Neutrophil (primary cell): ENCODE data around the gene C1orf52.

Experiments
- H3K27ac ChIP-seq: fragments of 200-600 bp; sonication (generic); 2 replicates; pipeline ENCODE4 v1.5.1; 2016; ENCODE audit warnings: mild to moderate bottlenecking, moderate library complexity
- H3K27me3 ChIP-seq: fragments of 200-600 bp; sonication (generic); 2 replicates; pipeline ENCODE4 v1.6.0; 2016; ENCODE audit warnings: mild to moderate bottlenecking
- H3K36me3 ChIP-seq: fragments of 200-600 bp; sonication (generic); 2 replicates; pipeline ENCODE4 v1.5.1; 2017
- H3K4me1 ChIP-seq, 2 experiments: fragments of 200-600 bp in 1 of 2; sonication (generic) in 1 of 2; 1 replicate in 1 of 2; 2 replicates in 1 of 2; pipeline versions ENCODE4 v1.5.1 to v1.6.1; 2013 to 2016; ENCODE audit warnings: low read depth in 1 of 2, low read length in 1 of 2, mild to moderate bottlenecking in 1 of 2, moderate library complexity in 1 of 2; ENCODE audit not compliant: control insufficient read depth in 1 of 2, insufficient read depth in 1 of 2
- H3K4me3 ChIP-seq, 2 experiments: fragments of 200-600 bp in 1 of 2; sonication (generic) in 1 of 2; 1 replicate in 1 of 2; 2 replicates in 1 of 2; pipeline ENCODE4 v1.5.1; 2013 to 2016; ENCODE audit warnings: low read depth in 1 of 2, low read length in 1 of 2, mild to moderate bottlenecking in 1 of 2, moderate library complexity in 1 of 2
- H3K9me3 ChIP-seq: fragments of 200-600 bp; sonication (generic); 2 replicates; pipeline ENCODE4 v1.5.1; 2016
- TF ChIP-seq, protein P1 (sequence below): fragments of 200-600 bp; sonication (generic); IDR thresholded peaks from 2 replicates; pipeline ENCODE4 v1.5.1; 2016; ENCODE audit warnings: antibody characterized with exemption

Gene C1orf52

DNA sequence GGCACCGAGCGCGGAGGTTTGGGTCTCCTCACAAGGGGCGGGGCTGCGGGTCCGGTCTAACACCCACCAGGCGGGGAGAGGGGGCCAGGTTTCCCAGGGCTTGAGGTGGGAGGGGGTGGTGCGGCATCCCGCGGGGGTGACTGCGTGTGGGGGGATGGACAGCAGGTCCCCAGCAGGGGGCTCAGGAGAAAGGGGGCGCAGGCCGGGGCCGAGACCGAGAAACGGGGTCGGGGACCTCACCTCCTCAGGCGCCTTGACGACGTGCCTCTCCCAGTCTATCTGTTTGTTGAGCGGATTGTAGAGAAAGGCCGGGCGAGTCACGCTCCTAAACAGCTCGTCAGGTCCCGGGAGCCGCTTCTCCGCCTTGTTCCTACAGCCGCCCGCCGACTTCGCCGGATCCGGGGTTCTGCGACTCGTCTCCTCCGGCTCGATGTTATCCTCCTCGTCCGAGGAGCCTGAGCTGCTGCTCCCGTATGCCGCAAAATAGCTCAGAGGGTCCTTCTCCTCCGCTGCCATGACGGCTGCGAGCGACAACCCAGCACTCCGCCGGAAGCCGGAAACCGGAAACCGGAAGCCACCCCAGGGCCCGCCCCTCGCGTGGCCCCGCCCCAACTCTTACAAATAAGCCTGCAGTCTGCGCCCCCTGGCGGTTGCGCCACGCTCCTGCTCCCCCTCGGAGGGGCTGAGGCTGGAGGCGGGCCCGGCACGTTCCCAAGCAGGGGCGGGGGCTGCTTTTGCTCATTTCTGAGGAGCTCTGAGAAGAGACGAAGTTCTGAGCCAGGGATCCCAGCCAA is at the start of gene C1orf52:
TSS of gene C1orf52 (minus strand) at position 545 of the 794 bp plus-strand sequence. CDS start at position 516, 29 bp downstream.
- H3K4me3 ChIP-seq, result peak within 1 kb of the TSS; percentile 90 to 96
- H3K4me1 ChIP-seq, result peaks cover 16 to 18% of the 10 kb centered on the region in 2 experiments
- peak within 1 kb of the TSS; percentile 84 for H3K27ac ChIP-seq
- H3K36me3 ChIP-seq, result peaks cover 40% of the 10 kb centered on the region
- H3K9me3 ChIP-seq, result no peaks in the 10 kb centered on the region
- TF ChIP-seq, protein P1, sequence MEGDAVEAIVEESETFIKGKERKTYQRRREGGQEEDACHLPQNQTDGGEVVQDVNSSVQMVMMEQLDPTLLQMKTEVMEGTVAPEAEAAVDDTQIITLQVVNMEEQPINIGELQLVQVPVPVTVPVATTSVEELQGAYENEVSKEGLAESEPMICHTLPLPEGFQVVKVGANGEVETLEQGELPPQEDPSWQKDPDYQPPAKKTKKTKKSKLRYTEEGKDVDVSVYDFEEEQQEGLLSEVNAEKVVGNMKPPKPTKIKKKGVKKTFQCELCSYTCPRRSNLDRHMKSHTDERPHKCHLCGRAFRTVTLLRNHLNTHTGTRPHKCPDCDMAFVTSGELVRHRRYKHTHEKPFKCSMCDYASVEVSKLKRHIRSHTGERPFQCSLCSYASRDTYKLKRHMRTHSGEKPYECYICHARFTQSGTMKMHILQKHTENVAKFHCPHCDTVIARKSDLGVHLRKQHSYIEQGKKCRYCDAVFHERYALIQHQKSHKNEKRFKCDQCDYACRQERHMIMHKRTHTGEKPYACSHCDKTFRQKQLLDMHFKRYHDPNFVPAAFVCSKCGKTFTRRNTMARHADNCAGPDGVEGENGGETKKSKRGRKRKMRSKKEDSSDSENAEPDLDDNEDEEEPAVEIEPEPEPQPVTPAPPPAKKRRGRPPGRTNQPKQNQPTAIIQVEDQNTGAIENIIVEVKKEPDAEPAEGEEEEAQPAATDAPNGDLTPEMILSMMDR, result peak; percentile 100
- no peaks in the 10 kb centered on the region for H3K27me3 ChIP-seq

DNA sequence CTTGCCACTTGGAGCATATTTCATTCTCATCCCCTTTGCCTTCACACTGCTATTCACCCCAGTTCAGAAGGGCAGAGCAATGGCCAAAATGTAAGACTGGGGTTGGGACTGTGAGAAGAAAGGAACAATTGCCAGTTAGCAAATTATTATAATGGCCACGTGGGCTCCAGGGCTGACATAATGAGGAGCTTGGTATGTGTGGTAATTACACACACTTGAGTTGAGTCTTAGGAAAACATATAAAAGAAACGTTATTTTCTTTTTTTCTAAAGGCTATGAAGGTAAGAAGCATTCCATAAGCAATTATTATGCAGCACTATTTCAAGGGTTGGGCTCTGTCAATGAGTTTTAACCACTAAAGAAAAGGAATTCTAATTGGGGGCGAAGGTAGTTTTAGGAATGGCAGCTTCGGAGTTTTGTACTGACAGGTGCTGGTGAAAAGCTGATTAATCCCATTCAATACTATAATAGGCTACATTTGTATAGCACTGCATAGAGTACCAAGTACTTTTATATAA is 49.4 kb upstream of the C1orf52 start:
- Histone ChIP-seq H3K4me1 (no peaks in the 10 kb centered on the region), H3K9me3 (no peaks in the 10 kb centered on the region), H3K27me3 (peaks cover 43% of the 10 kb centered on the region), H3K27ac (no peak overlapping the region), H3K36me3 (no peaks in the 10 kb centered on the region), H3K4me3 (no peak overlapping the region)
- TF ChIP-seq, protein P1, result no peak

DNA sequence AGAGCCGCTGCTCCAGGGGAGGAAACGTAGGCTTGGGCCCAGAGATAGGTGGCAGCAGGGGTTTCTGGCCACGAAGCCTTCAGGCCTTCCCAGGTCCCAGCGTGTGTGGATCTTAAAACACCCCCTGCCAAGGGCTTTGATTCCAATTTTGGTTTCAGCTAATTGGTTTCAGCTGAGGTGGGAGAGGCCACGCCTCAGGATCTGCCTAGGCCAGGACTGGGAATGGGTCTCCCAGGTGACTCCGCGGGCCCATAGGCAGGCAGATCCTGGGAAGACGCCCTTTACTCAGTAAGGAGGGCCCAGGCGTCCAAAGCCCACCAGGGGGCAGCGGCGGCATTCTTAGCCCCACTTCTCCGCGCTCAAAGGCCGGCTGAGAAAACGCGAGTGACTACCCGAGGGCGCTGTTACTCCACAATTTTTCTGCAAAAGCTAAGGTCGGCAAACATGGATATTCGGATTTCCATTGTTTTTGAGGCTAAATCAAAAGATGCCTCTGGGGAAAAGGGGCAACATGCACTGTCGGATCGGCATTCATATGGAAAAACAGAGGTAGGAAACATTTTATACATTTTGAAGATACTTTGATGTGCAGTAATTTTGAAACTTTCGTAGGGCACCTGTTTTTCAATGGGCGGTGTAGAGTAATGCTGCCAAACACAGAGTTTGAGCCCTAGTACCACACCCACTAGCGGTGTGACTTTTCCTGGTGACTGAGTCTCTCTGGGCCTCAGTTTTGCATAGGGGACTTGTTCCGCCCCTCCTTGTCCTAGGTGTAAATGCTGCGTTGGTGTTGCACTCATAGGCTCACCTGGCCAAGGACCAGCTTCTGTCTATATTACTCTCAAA is 48.7 kb upstream of the C1orf52 start:
- no peaks in the 10 kb centered on the region for H3K36me3 ChIP-seq
- TF ChIP-seq, protein P1, result no peak
- H3K27ac ChIP-seq, result no peak overlapping the region
- H3K4me1 ChIP-seq, result no peaks in the 10 kb centered on the region
- H3K4me3 ChIP-seq, result no peak overlapping the region
- H3K27me3 ChIP-seq, result peaks cover 43% of the 10 kb centered on the region
- no peaks in the 10 kb centered on the region for H3K9me3 ChIP-seq

DNA sequence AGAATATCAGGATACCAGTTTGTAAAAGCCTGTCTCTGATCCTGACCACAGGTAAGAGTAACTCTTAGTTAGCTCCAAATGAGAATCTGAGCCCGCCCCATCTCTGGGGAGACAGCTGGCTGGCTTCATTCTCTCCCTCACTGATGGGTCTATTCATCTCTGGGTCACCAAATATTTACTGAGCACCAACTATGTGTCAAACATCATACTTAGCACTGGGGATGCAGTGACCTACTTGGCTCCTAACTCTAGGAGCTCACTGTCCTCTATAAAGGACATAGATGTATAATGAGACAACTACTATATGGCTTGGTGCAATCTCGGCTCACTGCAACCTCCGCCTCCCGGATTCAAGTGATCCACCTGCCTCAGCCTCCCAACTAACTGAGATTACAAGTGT is 46.8 kb upstream of the C1orf52 start:
- H3K9me3 ChIP-seq, result no peaks in the 10 kb centered on the region
- H3K4me3 ChIP-seq, result no peak overlapping the region
- H3K27ac ChIP-seq, result no peak overlapping the region
- H3K4me1 ChIP-seq, result no peaks in the 10 kb centered on the region
- no peaks in the 10 kb centered on the region for H3K36me3 ChIP-seq
- TF ChIP-seq, protein P1, result no peak
- peaks cover 43% of the 10 kb centered on the region for H3K27me3 ChIP-seq

DNA sequence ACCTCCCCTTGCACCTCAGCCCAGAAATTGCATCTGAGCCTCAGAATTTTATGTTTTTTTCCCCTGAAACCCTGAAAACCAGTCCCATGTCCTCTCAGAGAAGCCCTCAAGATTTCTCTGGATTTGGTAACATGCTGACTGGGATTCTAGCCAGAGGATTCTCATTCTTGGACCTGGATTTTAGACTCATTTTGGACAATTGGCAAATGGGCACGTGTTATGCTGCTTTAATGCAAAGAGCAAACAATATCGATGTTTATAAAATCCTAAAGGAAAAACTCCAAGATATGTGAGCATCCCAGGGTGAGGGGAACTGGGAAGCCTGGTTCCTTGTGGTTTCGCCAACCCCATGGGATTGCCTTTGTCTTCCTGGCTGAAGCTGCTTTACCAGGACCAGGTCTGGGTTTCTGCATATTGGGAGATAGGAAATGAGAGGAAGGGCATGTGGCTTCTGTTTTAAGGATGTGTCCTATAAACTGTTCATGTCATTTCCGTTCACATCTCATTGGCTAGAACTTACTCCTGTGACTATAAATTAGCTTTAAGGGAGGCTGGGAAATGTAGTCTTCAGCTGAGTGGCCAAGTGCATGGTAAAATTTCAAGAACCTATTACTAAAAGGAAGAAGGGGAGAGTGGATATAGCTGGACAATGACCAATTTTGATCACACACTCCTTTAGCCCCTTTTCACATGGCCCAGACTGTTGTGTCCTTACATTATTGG is 44.1 kb upstream of the C1orf52 start:
- Histone ChIP-seq H3K36me3 (no peaks in the 10 kb centered on the region), H3K27ac (no peak overlapping the region), H3K4me1 (no peaks in the 10 kb centered on the region), H3K27me3 (peaks cover 19% of the 10 kb centered on the region), H3K4me3 (no peak overlapping the region), H3K9me3 (no peaks in the 10 kb centered on the region)
- TF ChIP-seq, protein P1, result no peak
